ENCODE results near the gene NHS.

- TF ChIP-seq POLR2A (IDR thresholded peaks at IDR 0.05) = no peak
- TF ChIP-seq CTCF (IDR thresholded peaks at IDR 0.05) = no peak
These were observed 322.2 kb downstream of the NHS start for GRCh38 chrX:17697191-17697590.
